H1 (cell line): ENCODE results near the gene ATOH8. TPM values are rescaled to one million over a fixed set of nuclear protein-coding genes. Genes with fewer than 3 reads are reported as not detected.

Experiments used
- CTCF ChIA-PET: fragments of 300-600 bp; sonication (Branson Sonifier 250); formaldehyde crosslinking; loops from one replicate; lab custom pipeline; 2021; ENCODE audit not compliant: partially characterized antibody; lab: Charles Lee
- POLR2A ChIA-PET: fragments of 300-600 bp; sonication (Branson Sonifier 250); formaldehyde crosslinking; loops from one replicate; lab custom pipeline; 2021; ENCODE audit warnings: inconsistent platforms; ENCODE audit not compliant: partially characterized antibody; lab: Charles Lee
- DNase-seq, 2 experiments: peaks; one replicate each; pipeline versions ENCODE4 v3.0.0 to v3.0.0-alpha.2; 2010 to 2022; ENCODE audit warnings: low spot score in 2 of 2, low read depth in 1 of 2, mixed read lengths in 1 of 2
- FAIRE-seq: peaks from 2 replicates; lab custom pipeline; 2011; peaks lifted over from hg19 to GRCh38; lab: Jason Lieb, UNC
- H2AFZ ChIP-seq: 2 replicates; pipeline ENCODE4 v1.8.1; 2012; ENCODE audit warnings: low read length, inconsistent platforms
- H2AK5ac ChIP-seq: 2 replicates; pipeline ENCODE4 v1.6.1; 2013; ENCODE audit warnings: low read depth, low read length
- H2BK120ac ChIP-seq: replicated peaks from 2 replicates; pipeline ENCODE3; 2013; ENCODE audit warnings: low read depth, low read length, inconsistent platforms
- H2BK12ac ChIP-seq: 2 replicates; pipeline ENCODE4 v1.6.1; 2013; ENCODE audit warnings: low read depth, low read length
- H2BK15ac ChIP-seq: 2 replicates; pipeline ENCODE4 v1.6.1; 2013; ENCODE audit warnings: low read length
- H2BK20ac ChIP-seq: 2 replicates; pipeline ENCODE4 v1.6.1; 2013; ENCODE audit warnings: low read length
- H2BK5ac ChIP-seq: 2 replicates; pipeline ENCODE4 v1.6.1; 2013; ENCODE audit warnings: low read depth, low read length
- H3K14ac ChIP-seq: 2 replicates; pipeline ENCODE4 v1.6.1; 2013; ENCODE audit warnings: inconsistent platforms; ENCODE audit not compliant: insufficient read length
- H3K18ac ChIP-seq: 2 replicates; pipeline ENCODE4 v1.6.1; 2013; ENCODE audit warnings: low read length; ENCODE audit errors: extremely low read depth
- H3K23ac ChIP-seq: 2 replicates; pipeline ENCODE4 v1.6.1; 2013; ENCODE audit warnings: inconsistent platforms; ENCODE audit not compliant: insufficient read length
- H3K23me2 ChIP-seq: 2 replicates; pipeline ENCODE4 v1.6.1; 2013; ENCODE audit warnings: low read depth, low read length
- H3K27ac ChIP-seq: 2 replicates; pipeline ENCODE4 v1.6.1; 2011; ENCODE audit warnings: low read depth, low read length, inconsistent platforms
- H3K27me3 ChIP-seq, 4 experiments: replicated peaks in 1 of 4; 1 replicate in 1 of 4; 2 replicates in 3 of 4; pipeline versions ENCODE4 v1.6.1 to v1.8.1; 2011 to 2013; ENCODE audit warnings: low read length in 3 of 4, mild to moderate bottlenecking in 3 of 4, inconsistent platforms in 2 of 4, mixed read lengths in 2 of 4, moderate library complexity in 1 of 4; ENCODE audit not compliant: control insufficient read depth in 3 of 4, insufficient read depth in 3 of 4; ENCODE audit errors: extremely low read depth in 1 of 4
- H3K36me3 ChIP-seq, 4 experiments: 2 replicates each; pipeline versions ENCODE4 v1.6.1 to v1.8.1; 2011 to 2013; ENCODE audit warnings: mild to moderate bottlenecking in 4 of 4, low read length in 3 of 4, moderate library complexity in 2 of 4, control low read depth in 1 of 4, inconsistent platforms in 1 of 4; ENCODE audit not compliant: insufficient read depth in 4 of 4, control insufficient read depth in 2 of 4
- H3K4ac ChIP-seq: replicated peaks from 2 replicates; pipeline ENCODE3; 2013; ENCODE audit warnings: low read length, low read depth, mixed read lengths, inconsistent platforms; ENCODE audit not compliant: insufficient read length
- H3K4me1 ChIP-seq, 4 experiments: replicated peaks in 1 of 4; 1 replicate in 1 of 4; 2 replicates in 3 of 4; pipeline versions ENCODE4 v1.6.1 to v1.8.1; 2011 to 2013; ENCODE audit warnings: low read length in 3 of 4, inconsistent platforms in 2 of 4, mixed read lengths in 1 of 4; ENCODE audit not compliant: insufficient read depth in 4 of 4, control insufficient read depth in 3 of 4
- H3K4me2 ChIP-seq, 2 experiments: 2 replicates each; pipeline versions ENCODE4 v1.6.1 to v1.8.1; 2011 to 2013; ENCODE audit warnings: low read depth in 2 of 2, low read length in 2 of 2, control low read depth in 1 of 2, inconsistent platforms in 1 of 2, mild to moderate bottlenecking in 1 of 2; ENCODE audit not compliant: insufficient read depth in 1 of 2
- H3K4me3 ChIP-seq, 4 experiments: fragments of 200-600, 300-600 bp in 1 of 4; sonication (generic), shearing (Covaris generic), sonication (Bioruptor Twin) in 1 of 4; 2 replicates each; pipeline versions ENCODE4 v1.5.1 to v1.8.1; 2011 to 2016; ENCODE audit warnings: low read length in 4 of 4, low read depth in 3 of 4, control low read depth in 2 of 4, inconsistent platforms in 2 of 4, mild to moderate bottlenecking in 2 of 4, mixed read lengths in 1 of 4, moderate library complexity in 1 of 4; ENCODE audit not compliant: insufficient read depth in 2 of 4; ENCODE audit errors: extremely low read depth in 1 of 4
- H3K56ac ChIP-seq: replicated peaks from 2 replicates; pipeline ENCODE3; 2013; ENCODE audit warnings: low read depth, mild to moderate bottlenecking, mixed read lengths, low read length, inconsistent platforms; ENCODE audit not compliant: insufficient read length
- H3K79me1 ChIP-seq: 2 replicates; pipeline ENCODE4 v1.6.1; 2013; ENCODE audit warnings: low read depth, low read length, control low read depth
- H3K79me2 ChIP-seq, 2 experiments: 2 replicates each; pipeline versions ENCODE4 v1.6.1 to v1.8.1; 2012 to 2013; ENCODE audit warnings: low read length in 2 of 2, mild to moderate bottlenecking in 2 of 2, inconsistent platforms in 1 of 2; ENCODE audit not compliant: insufficient read depth in 2 of 2, control insufficient read depth in 1 of 2
- H3K9ac ChIP-seq, 4 experiments: replicated peaks in 1 of 4; 1 replicate in 1 of 4; 2 replicates in 3 of 4; pipeline versions ENCODE4 v1.6.1 to v1.8.1; 2011 to 2013; ENCODE audit warnings: low read depth in 3 of 4, low read length in 3 of 4, control low read depth in 2 of 4, mild to moderate bottlenecking in 2 of 4, moderate library complexity in 2 of 4, inconsistent platforms in 1 of 4; ENCODE audit errors: extremely low read depth in 1 of 4
- H3K9me3 ChIP-seq, 2 experiments: 2 replicates each; pipeline versions ENCODE4 v1.6.1 to v1.8.1; 2012 to 2013; ENCODE audit warnings: mild to moderate bottlenecking in 2 of 2, moderate library complexity in 2 of 2, control low read depth in 1 of 2, inconsistent platforms in 1 of 2, low read depth in 1 of 2, low read length in 1 of 2, mixed read lengths in 1 of 2; ENCODE audit not compliant: insufficient read depth in 2 of 2
- H4K20me1 ChIP-seq, 2 experiments: replicated peaks in 1 of 2; 2 replicates each; pipeline versions ENCODE3 to v1.8.1; 2011 to 2013; ENCODE audit warnings: inconsistent platforms in 2 of 2, low read length in 2 of 2, mild to moderate bottlenecking in 1 of 2; ENCODE audit not compliant: insufficient read depth in 2 of 2, control insufficient read depth in 1 of 2
- H4K5ac ChIP-seq: 2 replicates; pipeline ENCODE4 v1.6.1; 2013; ENCODE audit warnings: low read length, low read depth, mixed read lengths, inconsistent platforms; ENCODE audit not compliant: insufficient read length
- H4K8ac ChIP-seq: 2 replicates; pipeline ENCODE4 v1.8.0; 2013; ENCODE audit warnings: mild to moderate bottlenecking, moderate library complexity, low read length, inconsistent platforms; ENCODE audit not compliant: insufficient read depth; ENCODE audit errors: extremely low read depth
- H4K91ac ChIP-seq: replicated peaks from 2 replicates; pipeline ENCODE3; 2013; ENCODE audit warnings: low read length, mixed read lengths, inconsistent platforms; ENCODE audit not compliant: insufficient read length
- BRCA1 ChIP-seq: IDR thresholded peaks from 2 replicates; pipeline ENCODE4 v1.6.1; 2012; ENCODE audit warnings: low read depth, low read length, improper control_type of control experiment
- CBX5 ChIP-seq: fragments of 300-800, 300-1000 bp; sonication (generic); IDR thresholded peaks from 2 replicates; pipeline ENCODE4 v1.7.1; 2016; ENCODE audit warnings: antibody characterized with exemption, low read length, low read depth
- CHD2 ChIP-seq: IDR thresholded peaks from 2 replicates; pipeline ENCODE4 v1.6.1; 2012; ENCODE audit warnings: low read length, improper control_type of control experiment
- CTBP2 ChIP-seq: IDR thresholded peaks from 2 replicates; pipeline ENCODE4 v1.7.0; 2011; ENCODE audit warnings: borderline replicate concordance, mild to moderate bottlenecking, moderate library complexity, mixed read lengths, low read length; ENCODE audit not compliant: insufficient read depth, insufficient read length
- NRF1 ChIP-seq: IDR thresholded peaks from 2 replicates; pipeline ENCODE4 v1.6.1; 2011; ENCODE audit warnings: mild to moderate bottlenecking, low read depth, low read length, improper control_type of control experiment
- RBBP5 ChIP-seq: IDR thresholded peaks from 2 replicates; pipeline ENCODE4 v1.7.1; 2012; ENCODE audit warnings: low read depth, mild to moderate bottlenecking, inconsistent platforms, low read length, moderate library complexity, borderline replicate concordance
- RFX5 ChIP-seq: IDR thresholded peaks from 2 replicates; pipeline ENCODE4 v1.6.1; 2011; ENCODE audit warnings: low read depth, low read length, improper control_type of control experiment, borderline replicate concordance
- SP2 ChIP-seq: IDR thresholded peaks from 2 replicates; pipeline ENCODE4 v1.6.1; 2012; ENCODE audit warnings: mild to moderate bottlenecking, low read length, inconsistent platforms
- TCF12 ChIP-seq: IDR thresholded peaks from 2 replicates; pipeline ENCODE4 v1.6.1; 2011; ENCODE audit warnings: low read depth, mild to moderate bottlenecking, low read length
- WGBS, 2 experiments: shearing (Covaris generic) in 1 of 2; methylation state at CpG; one replicate each; pipeline versions ENCODE4 v1.1.6 to v1.1.7; 2013 to 2015; ENCODE audit warnings: low lambda C conversion rate in 2 of 2, mixed read lengths in 2 of 2, inconsistent platforms in 1 of 2, low coverage in 1 of 2, missing lambda C conversion rate in 1 of 2; ENCODE audit not compliant: insufficient replicate concordance in 2 of 2, insufficient coverage in 1 of 2, insufficient read length in 1 of 2; ENCODE audit errors: extremely low coverage in 1 of 2, missing lambda C conversion rate in 1 of 2; 5-methylcytosine and 5-hydroxymethylcytosine counted together
- polyA plus RNA-seq, 7 experiments: library from polyadenylated mRNA; depleted of rRNA in 3 of 7; stranded (reverse) in 5 of 7; unstranded in 2 of 7; fragments of >200 nt in 5 of 7; fragments of 200-250 nt in 2 of 7; gene quantifications; 1 replicate in 5 of 7; 2 replicates in 1 of 7; 4 replicates in 1 of 7; pipeline versions ENCODE4 v1.2.1 to v1.2.3, GENCODE V29; 2011 to 2013; ENCODE audit warnings: missing spikeins in 2 of 7, mixed read lengths in 2 of 7
- total RNA-seq: library from RNA; stranded (reverse); fragmentation: NEBNext Ultra II Directional; extraction: Animal tissue kit (Norgen Biotek cat#: 25700); gene quantifications from 2 replicates; pipeline ENCODE4 v1.2.1, GENCODE V29; 2021
- TF ChIP-seq, protein P1 (sequence below): IDR thresholded peaks from 2 replicates; pipeline ENCODE4 v1.6.1; 2011; ENCODE audit warnings: low read depth, mild to moderate bottlenecking, low read length; ENCODE audit not compliant: insufficient read depth

Gene ATOH8
- total and polyA plus RNA-seq, 2 of the 8 experiments (the other 6 are each of a cell fraction or from before 2014, with no cell fraction given): 0.50 to 0.53 TPM

DNA sequence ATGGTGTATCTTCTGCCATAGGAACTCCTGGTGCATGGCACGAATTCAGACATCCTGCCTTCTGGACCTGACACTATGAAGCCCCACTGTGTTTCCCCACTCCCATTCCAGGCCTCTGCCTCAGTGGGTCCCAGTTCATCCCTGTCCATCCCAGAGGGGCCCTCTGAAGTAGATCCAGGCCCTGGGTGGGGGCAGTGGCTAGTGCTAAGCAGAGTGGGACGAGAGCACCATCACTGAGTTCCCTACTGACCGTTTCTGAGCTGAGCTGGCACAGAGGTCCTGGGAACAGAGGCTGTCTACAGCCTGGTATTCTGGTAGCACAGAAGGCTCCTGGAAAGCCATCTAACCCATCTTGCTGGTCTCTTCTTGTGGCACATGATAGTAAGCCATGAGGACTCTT lies 54.0 kb downstream of the ATOH8 start:
- H4K20me1 ChIP-seq: no peaks in the 10 kb centered on the region
- no peak for FAIRE-seq

More for the DNA sequence above, 54.0 kb downstream of the ATOH8 start:
- TF ChIP-seq RFX5: no peak
- no peak for TF ChIP-seq NRF1
- TF ChIP-seq CTBP2: no peak
- TF ChIP-seq TCF12: no peak
- no peak for TF ChIP-seq BRCA1
- TF ChIP-seq CBX5: no peak
- TF ChIP-seq, protein P1, sequence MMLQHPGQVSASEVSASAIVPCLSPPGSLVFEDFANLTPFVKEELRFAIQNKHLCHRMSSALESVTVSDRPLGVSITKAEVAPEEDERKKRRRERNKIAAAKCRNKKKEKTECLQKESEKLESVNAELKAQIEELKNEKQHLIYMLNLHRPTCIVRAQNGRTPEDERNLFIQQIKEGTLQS: no peak
- no peak for TF ChIP-seq CHD2
- no peak for TF ChIP-seq SP2
- TF ChIP-seq RBBP5: no peak
- no peak overlapping the region for H2BK15ac ChIP-seq
- H3K14ac ChIP-seq: no peak overlapping the region
- DNase-seq: no peak
- no peak overlapping the region for H3K4ac ChIP-seq
- no peaks in the 10 kb centered on the region for H3K36me3 ChIP-seq
- 88% methylated on average over 3 of the region's 3 CpGs; no CpG with 5 or more reads in 1 of the 2 experiments for WGBS, 2 experiments
- ChIA-PET CTCF (interaction anchor here (7.1 to 11.2 kb wide), 3 partner anchors 9 to 67 kb away, joined by 33 to 128 read pairs (median 86); partner anchors contain the start of gene ATOH8), POLR2A (no interaction called here)
- H3K9me3 ChIP-seq: no peaks in the 10 kb centered on the region
- no peak overlapping the region for H2AFZ ChIP-seq
- no peak overlapping the region for H3K4me3 ChIP-seq
- no peak overlapping the region for H4K91ac ChIP-seq
- no peaks in the 10 kb centered on the region for H3K79me1 ChIP-seq
- H2AK5ac ChIP-seq: no peak overlapping the region
- no peak overlapping the region for H3K9ac ChIP-seq
- H2BK5ac ChIP-seq: no peak overlapping the region
- H3K23me2 ChIP-seq: no peaks in the 10 kb centered on the region
- no peak overlapping the region for H2BK12ac ChIP-seq
- H3K27ac ChIP-seq: no peak overlapping the region
- no peaks in the 10 kb centered on the region for H3K4me1 ChIP-seq
- no peak overlapping the region for H2BK20ac ChIP-seq
- no peak overlapping the region for H4K5ac ChIP-seq
- no peak overlapping the region for H2BK120ac ChIP-seq
- H3K23ac ChIP-seq: no peak overlapping the region
- H3K18ac ChIP-seq: no peak overlapping the region
- no peaks in the 10 kb centered on the region for H3K79me2 ChIP-seq
- no peak overlapping the region for H4K8ac ChIP-seq
- H3K27me3 ChIP-seq: no peaks in the 10 kb centered on the region
- no peak overlapping the region for H3K56ac ChIP-seq
- H3K4me2 ChIP-seq: no peak overlapping the region
